H1 (cell line): ENCODE measurements around the gene NANOGP8.

Source experiments
- ATF2 ChIP-seq: IDR thresholded peaks from 2 replicates; pipeline ENCODE4 v1.6.1; 2012; ENCODE audit warnings: low read length, inconsistent platforms
- CTCF ChIP-seq, 3 experiments: IDR thresholded peaks; 1 replicate in 2 of 3; 2 replicates in 1 of 3; pipeline versions ENCODE4 v1.5.1 to v1.6.1; 2011; ENCODE audit warnings: low read length in 3 of 3, mild to moderate bottlenecking in 3 of 3, inconsistent platforms in 2 of 3, low read depth in 1 of 3, moderate library complexity in 1 of 3; ENCODE audit not compliant: insufficient read depth in 1 of 3; ENCODE audit errors: control extremely low read depth in 1 of 3
- JUN ChIP-seq: IDR thresholded peaks from 2 replicates; pipeline ENCODE4 v1.6.1; 2011; ENCODE audit warnings: low read depth, mild to moderate bottlenecking, improper control_type of control experiment, low read length
- MAFK ChIP-seq: IDR thresholded peaks from 2 replicates; pipeline ENCODE4 v1.6.1; 2012; ENCODE audit warnings: low read depth, mild to moderate bottlenecking, improper control_type of control experiment, low read length
- POLR2A ChIP-seq, 2 experiments: IDR thresholded peaks; 1 replicate in 1 of 2; 2 replicates in 1 of 2; pipeline ENCODE4 v1.6.1; 2011; ENCODE audit warnings: low read depth in 2 of 2, low read length in 2 of 2, mild to moderate bottlenecking in 2 of 2; ENCODE audit errors: control extremely low read depth in 1 of 2
- SIX5 ChIP-seq: IDR thresholded peaks from 2 replicates; pipeline ENCODE4 v1.6.1; 2011; ENCODE audit warnings: mild to moderate bottlenecking, low read depth, low read length
- SP1 ChIP-seq: IDR thresholded peaks from 2 replicates; pipeline ENCODE4 v1.6.1; 2011; ENCODE audit warnings: low read depth, low read length
- SP2 ChIP-seq: IDR thresholded peaks from 2 replicates; pipeline ENCODE4 v1.6.1; 2012; ENCODE audit warnings: mild to moderate bottlenecking, low read length, inconsistent platforms
- SUZ12 ChIP-seq: fragments of 200-600 bp; sonication (generic); IDR thresholded peaks from 2 replicates; pipeline ENCODE4 v1.6.1; 2012; ENCODE audit warnings: mild to moderate bottlenecking, inconsistent platforms, low read length, moderate library complexity, mixed read lengths
- TAF1 ChIP-seq: IDR thresholded peaks from 2 replicates; pipeline ENCODE4 v1.6.1; 2011; ENCODE audit warnings: mild to moderate bottlenecking, low read depth, low read length
- TEAD4 ChIP-seq: IDR thresholded peaks from 2 replicates; pipeline ENCODE4 v1.6.1; 2012; ENCODE audit warnings: low read depth, low read length, inconsistent platforms, mixed read lengths
- YY1 ChIP-seq: IDR thresholded peaks from 2 replicates; pipeline ENCODE4 v1.6.1; 2011; ENCODE audit warnings: low read depth, mild to moderate bottlenecking, low read length
- ZNF274 ChIP-seq: IDR thresholded peaks from 2 replicates; pipeline ENCODE4 v1.7.0; 2012; ENCODE audit warnings: low read length, borderline replicate concordance; ENCODE audit errors: extremely low read depth

- TF ChIP-seq SP2 (no peak), CTCF (IDR thresholded peaks at IDR 0.05; ENCODE audit: control extremely low read depth in 1 of 3, insufficient read depth in 1 of 3, low read depth in 1 of 3, low read length in 3 of 3) (no peak), ATF2 (no peak), SIX5 (no peak), POLR2A (IDR thresholded peaks at IDR 0.05; ENCODE audit: control extremely low read depth in 1 of 2, low read depth in 2 of 2, low read length in 2 of 2) (no peak), SUZ12 (no peak), MAFK (no peak), TEAD4 (no peak), JUN (no peak), TAF1 (no peak), SP1 (no peak), YY1 (no peak), ZNF274 (no peak)
Measured at GRCh38 chr15:35129361-35129760, 44.3 kb upstream of the NANOGP8 start.
